COLO668 (cell line): ENCODE data around the gene MGST1.
"Not testable (repeated sequence)": the region's sequence is repeated elsewhere in the genome, so short reads cannot be mapped to it uniquely, and the experiment has no call there.

Source experiments
- DNase-seq: peaks from one replicate; lab custom pipeline; 2025; ENCODE audit not compliant: unreplicated experiment; lab: John Stamatoyannopoulos, UW

Gene MGST1

GRCh38 chr12:16350682-16351081 is 3.2 kb downstream of the MGST1 start:
- DNase-seq: no peak

- DNase-seq: no peak
These were observed 5.0 kb downstream of the MGST1 start for GRCh38 chr12:16352481-16352880.

GRCh38 chr12:16358878-16359277 is 11.4 kb downstream of the MGST1 start:
- DNase-seq: no peak

- peak; percentile 42 for DNase-seq
These were observed 12.4 kb downstream of the MGST1 start for GRCh38 chr12:16359512-16360491.

GRCh38 chr12:16361142-16361783 is 13.8 kb downstream of the MGST1 start:
- DNase-seq: peak; percentile 18

GRCh38 chr12:16362550-16362949 is 15.1 kb downstream of the MGST1 start:
- no peak for DNase-seq

- no peak for DNase-seq
These were observed 21.7 kb downstream of the MGST1 start for GRCh38 chr12:16369156-16369555.

GRCh38 chr12:16370096-16370495 is 22.7 kb downstream of the MGST1 start:
- no peak for DNase-seq

- not testable (repeated sequence) for DNase-seq
These were observed 35.3 kb downstream of the MGST1 start for GRCh38 chr12:16382652-16383312.

- no peak for DNase-seq
These were observed 37.3 kb downstream of the MGST1 start for GRCh38 chr12:16384732-16385131.

- DNase-seq: peak; percentile 16
These were observed 38.6 kb downstream of the MGST1 start for GRCh38 chr12:16385782-16386646.

- no peak for DNase-seq
These were observed 40.5 kb downstream of the MGST1 start for GRCh38 chr12:16387919-16388318.

- DNase-seq: no peak
These were observed 42.1 kb downstream of the MGST1 start for GRCh38 chr12:16389594-16389993.

GRCh38 chr12:16392846-16393535 is 45.5 kb downstream of the MGST1 start:
- DNase-seq: no peak

- no peak for DNase-seq
These were observed 51.7 kb downstream of the MGST1 start for GRCh38 chr12:16399101-16399500.

- DNase-seq: not testable (repeated sequence)
These were observed 54.4 kb downstream of the MGST1 start for GRCh38 chr12:16401835-16402234.

GRCh38 chr12:16407346-16407745 is 59.9 kb downstream of the MGST1 start:
- no peak for DNase-seq
